ENCODE results near the gene UCK1. TPM values are rescaled to one million over a fixed set of nuclear protein-coding genes. Genes with fewer than 3 reads are reported as not detected.

Gene UCK1
- total and polyA plus RNA-seq, 2 of the 8 experiments (the other 6 are each of a cell fraction or from before 2014, with no cell fraction given), result 35.1 to 42.0 TPM

DNA sequence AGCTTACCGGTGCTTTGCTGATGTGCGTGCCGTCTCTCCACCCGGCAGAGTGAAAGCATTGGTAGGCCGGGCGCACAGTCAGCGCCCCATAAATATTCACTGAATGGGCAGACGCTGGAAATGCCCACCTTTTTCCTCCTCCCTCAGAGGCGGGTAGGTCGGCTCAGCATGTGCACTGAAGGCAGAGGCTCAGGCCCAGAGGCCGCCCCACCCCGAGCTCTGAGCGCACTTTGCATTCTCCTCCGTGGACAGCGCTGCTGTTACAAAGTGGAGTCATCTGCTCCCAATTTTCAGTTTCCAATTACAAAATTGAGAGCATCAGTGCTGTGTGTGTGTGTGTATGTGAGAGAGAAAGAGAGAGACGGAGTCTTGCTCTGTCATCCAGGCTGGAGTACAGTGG, 10.6 kb downstream of the UCK1 start (continued):
- TF ChIP-seq, protein P1, sequence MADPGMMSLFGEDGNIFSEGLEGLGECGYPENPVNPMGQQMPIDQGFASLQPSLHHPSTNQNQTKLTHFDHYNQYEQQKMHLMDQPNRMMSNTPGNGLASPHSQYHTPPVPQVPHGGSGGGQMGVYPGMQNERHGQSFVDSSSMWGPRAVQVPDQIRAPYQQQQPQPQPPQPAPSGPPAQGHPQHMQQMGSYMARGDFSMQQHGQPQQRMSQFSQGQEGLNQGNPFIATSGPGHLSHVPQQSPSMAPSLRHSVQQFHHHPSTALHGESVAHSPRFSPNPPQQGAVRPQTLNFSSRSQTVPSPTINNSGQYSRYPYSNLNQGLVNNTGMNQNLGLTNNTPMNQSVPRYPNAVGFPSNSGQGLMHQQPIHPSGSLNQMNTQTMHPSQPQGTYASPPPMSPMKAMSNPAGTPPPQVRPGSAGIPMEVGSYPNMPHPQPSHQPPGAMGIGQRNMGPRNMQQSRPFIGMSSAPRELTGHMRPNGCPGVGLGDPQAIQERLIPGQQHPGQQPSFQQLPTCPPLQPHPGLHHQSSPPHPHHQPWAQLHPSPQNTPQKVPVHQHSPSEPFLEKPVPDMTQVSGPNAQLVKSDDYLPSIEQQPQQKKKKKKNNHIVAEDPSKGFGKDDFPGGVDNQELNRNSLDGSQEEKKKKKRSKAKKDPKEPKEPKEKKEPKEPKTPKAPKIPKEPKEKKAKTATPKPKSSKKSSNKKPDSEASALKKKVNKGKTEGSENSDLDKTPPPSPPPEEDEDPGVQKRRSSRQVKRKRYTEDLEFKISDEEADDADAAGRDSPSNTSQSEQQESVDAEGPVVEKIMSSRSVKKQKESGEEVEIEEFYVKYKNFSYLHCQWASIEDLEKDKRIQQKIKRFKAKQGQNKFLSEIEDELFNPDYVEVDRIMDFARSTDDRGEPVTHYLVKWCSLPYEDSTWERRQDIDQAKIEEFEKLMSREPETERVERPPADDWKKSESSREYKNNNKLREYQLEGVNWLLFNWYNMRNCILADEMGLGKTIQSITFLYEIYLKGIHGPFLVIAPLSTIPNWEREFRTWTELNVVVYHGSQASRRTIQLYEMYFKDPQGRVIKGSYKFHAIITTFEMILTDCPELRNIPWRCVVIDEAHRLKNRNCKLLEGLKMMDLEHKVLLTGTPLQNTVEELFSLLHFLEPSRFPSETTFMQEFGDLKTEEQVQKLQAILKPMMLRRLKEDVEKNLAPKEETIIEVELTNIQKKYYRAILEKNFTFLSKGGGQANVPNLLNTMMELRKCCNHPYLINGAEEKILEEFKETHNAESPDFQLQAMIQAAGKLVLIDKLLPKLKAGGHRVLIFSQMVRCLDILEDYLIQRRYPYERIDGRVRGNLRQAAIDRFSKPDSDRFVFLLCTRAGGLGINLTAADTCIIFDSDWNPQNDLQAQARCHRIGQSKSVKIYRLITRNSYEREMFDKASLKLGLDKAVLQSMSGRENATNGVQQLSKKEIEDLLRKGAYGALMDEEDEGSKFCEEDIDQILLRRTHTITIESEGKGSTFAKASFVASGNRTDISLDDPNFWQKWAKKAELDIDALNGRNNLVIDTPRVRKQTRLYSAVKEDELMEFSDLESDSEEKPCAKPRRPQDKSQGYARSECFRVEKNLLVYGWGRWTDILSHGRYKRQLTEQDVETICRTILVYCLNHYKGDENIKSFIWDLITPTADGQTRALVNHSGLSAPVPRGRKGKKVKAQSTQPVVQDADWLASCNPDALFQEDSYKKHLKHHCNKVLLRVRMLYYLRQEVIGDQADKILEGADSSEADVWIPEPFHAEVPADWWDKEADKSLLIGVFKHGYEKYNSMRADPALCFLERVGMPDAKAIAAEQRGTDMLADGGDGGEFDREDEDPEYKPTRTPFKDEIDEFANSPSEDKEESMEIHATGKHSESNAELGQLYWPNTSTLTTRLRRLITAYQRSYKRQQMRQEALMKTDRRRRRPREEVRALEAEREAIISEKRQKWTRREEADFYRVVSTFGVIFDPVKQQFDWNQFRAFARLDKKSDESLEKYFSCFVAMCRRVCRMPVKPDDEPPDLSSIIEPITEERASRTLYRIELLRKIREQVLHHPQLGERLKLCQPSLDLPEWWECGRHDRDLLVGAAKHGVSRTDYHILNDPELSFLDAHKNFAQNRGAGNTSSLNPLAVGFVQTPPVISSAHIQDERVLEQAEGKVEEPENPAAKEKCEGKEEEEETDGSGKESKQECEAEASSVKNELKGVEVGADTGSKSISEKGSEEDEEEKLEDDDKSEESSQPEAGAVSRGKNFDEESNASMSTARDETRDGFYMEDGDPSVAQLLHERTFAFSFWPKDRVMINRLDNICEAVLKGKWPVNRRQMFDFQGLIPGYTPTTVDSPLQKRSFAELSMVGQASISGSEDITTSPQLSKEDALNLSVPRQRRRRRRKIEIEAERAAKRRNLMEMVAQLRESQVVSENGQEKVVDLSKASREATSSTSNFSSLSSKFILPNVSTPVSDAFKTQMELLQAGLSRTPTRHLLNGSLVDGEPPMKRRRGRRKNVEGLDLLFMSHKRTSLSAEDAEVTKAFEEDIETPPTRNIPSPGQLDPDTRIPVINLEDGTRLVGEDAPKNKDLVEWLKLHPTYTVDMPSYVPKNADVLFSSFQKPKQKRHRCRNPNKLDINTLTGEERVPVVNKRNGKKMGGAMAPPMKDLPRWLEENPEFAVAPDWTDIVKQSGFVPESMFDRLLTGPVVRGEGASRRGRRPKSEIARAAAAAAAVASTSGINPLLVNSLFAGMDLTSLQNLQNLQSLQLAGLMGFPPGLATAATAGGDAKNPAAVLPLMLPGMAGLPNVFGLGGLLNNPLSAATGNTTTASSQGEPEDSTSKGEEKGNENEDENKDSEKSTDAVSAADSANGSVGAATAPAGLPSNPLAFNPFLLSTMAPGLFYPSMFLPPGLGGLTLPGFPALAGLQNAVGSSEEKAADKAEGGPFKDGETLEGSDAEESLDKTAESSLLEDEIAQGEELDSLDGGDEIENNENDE (IDR thresholded peaks at IDR 0.05; ENCODE audit: insufficient replicate concordance, low read length), result no peak
- TF ChIP-seq RBBP5 (IDR thresholded peaks at IDR 0.05; ENCODE audit: borderline replicate concordance, low read depth, low read length), result no peak
- TF ChIP-seq, protein P2, sequence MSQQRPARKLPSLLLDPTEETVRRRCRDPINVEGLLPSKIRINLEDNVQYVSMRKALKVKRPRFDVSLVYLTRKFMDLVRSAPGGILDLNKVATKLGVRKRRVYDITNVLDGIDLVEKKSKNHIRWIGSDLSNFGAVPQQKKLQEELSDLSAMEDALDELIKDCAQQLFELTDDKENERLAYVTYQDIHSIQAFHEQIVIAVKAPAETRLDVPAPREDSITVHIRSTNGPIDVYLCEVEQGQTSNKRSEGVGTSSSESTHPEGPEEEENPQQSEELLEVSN (IDR thresholded peaks at IDR 0.05), result no peak
- no peak for TF ChIP-seq JUND (IDR thresholded peaks at IDR 0.05; ENCODE audit: low read length)
- no peak for TF ChIP-seq KDM4A (IDR thresholded peaks at IDR 0.05; ENCODE audit: low read depth, low read length, severe bottlenecking)
- no peak for TF ChIP-seq CHD1 (IDR thresholded peaks at IDR 0.05; ENCODE audit: low read depth, low read length)

Measured in H1 (cell line).